NCI-H1092 treated with DMSO at 0.1 percent for 48 hours (cell line): Measurements from ENCODE around the gene ANKRD17.
"Not testable (repeated sequence)": the region's sequence is repeated elsewhere in the genome, so short reads cannot be mapped to it uniquely, and the experiment has no call there.

ENCODE experiments used
- DNase-seq: peaks from one replicate; lab custom pipeline; 2025; lab: John Stamatoyannopoulos, UW

The ANKRD17 gene

GRCh38 chr4:73203976-73204375 lies 54.6 kb downstream of the ANKRD17 start:
- not testable (repeated sequence) for DNase-seq

- DNase-seq: no peak
Observed at GRCh38 chr4:73197220-73197619, 61.4 kb downstream of the ANKRD17 start.

GRCh38 chr4:73194064-73194463 lies 64.5 kb downstream of the ANKRD17 start:
- DNase-seq: no peak

GRCh38 chr4:73193659-73194058 lies 64.9 kb downstream of the ANKRD17 start:
- no peak for DNase-seq

GRCh38 chr4:73193155-73193554 lies 65.4 kb downstream of the ANKRD17 start:
- no peak for DNase-seq

GRCh38 chr4:73189274-73189810 lies 69.3 kb downstream of the ANKRD17 start:
- DNase-seq: no peak

- no peak for DNase-seq
Observed at GRCh38 chr4:73187325-73187724, 71.3 kb downstream of the ANKRD17 start.

GRCh38 chr4:73185903-73186302 lies 72.7 kb downstream of the ANKRD17 start:
- no peak for DNase-seq

GRCh38 chr4:73181231-73181630 lies 77.4 kb downstream of the ANKRD17 start:
- DNase-seq: no peak

GRCh38 chr4:73178389-73178788 lies 80.2 kb downstream of the ANKRD17 start:
- DNase-seq: no peak

- DNase-seq: no peak
Observed at GRCh38 chr4:73172161-73172560, 86.4 kb downstream of the ANKRD17 start.

- DNase-seq: no peak
Observed at GRCh38 chr4:73170518-73171198, 87.9 kb downstream of the ANKRD17 start.

GRCh38 chr4:73166212-73166611 lies 92.4 kb downstream of the ANKRD17 start:
- no peak for DNase-seq

GRCh38 chr4:73161527-73162185 lies 96.9 kb downstream of the ANKRD17 start:
- DNase-seq: no peak

GRCh38 chr4:73156394-73156793 lies 102.2 kb downstream of the ANKRD17 start:
- no peak for DNase-seq

- DNase-seq: no peak
Observed at GRCh38 chr4:73152893-73153292, 105.7 kb downstream of the ANKRD17 start.

GRCh38 chr4:73142995-73143547 lies 115.5 kb downstream of the ANKRD17 start:
- DNase-seq: no peak

GRCh38 chr4:73139991-73140390 lies 118.6 kb downstream of the ANKRD17 start:
- no peak for DNase-seq

- DNase-seq: no peak
Observed at GRCh38 chr4:73139245-73139644, 119.4 kb downstream of the ANKRD17 start.

- no peak for DNase-seq
Observed at GRCh38 chr4:73137121-73137520, 121.5 kb downstream of the ANKRD17 start.

GRCh38 chr4:73133784-73134183 lies 124.8 kb downstream of the ANKRD17 start:
- no peak for DNase-seq

- no peak for DNase-seq
Observed at GRCh38 chr4:73131281-73131680, 127.3 kb downstream of the ANKRD17 start.

GRCh38 chr4:73129319-73129718 lies 129.3 kb downstream of the ANKRD17 start:
- no peak for DNase-seq
